HEK293 (cell line): ENCODE measurements around the gene FAM153A.
"Not testable (repeated sequence)": the region's sequence is repeated elsewhere in the genome, so short reads cannot be mapped to it uniquely, and the experiment has no call there.

Experiments used
- CTCF ChIP-seq: fragments of 450-650 bp; formaldehyde crosslinking; IDR thresholded peaks from 2 replicates; pipeline ENCODE4 v1.5.1; 2016; ENCODE audit warnings: missing biosample characterization, missing genetic modification characterization
- GLIS1 ChIP-seq: fragments of 450-650 bp; formaldehyde crosslinking; IDR thresholded peaks from 2 replicates; pipeline ENCODE4 v1.5.1; 2016; ENCODE audit warnings: missing biosample characterization, missing genetic modification characterization
- PRDM1 ChIP-seq: fragments of 450-650 bp; formaldehyde crosslinking; IDR thresholded peaks from 2 replicates; pipeline ENCODE4; 2016; ENCODE audit warnings: missing biosample characterization, missing genetic modification characterization
- ZNF280D ChIP-seq: fragments of 450-650 bp; formaldehyde crosslinking; IDR thresholded peaks from 2 replicates; pipeline ENCODE4 v1.5.1; 2016; ENCODE audit warnings: missing biosample characterization, missing genetic modification characterization
- ZNF324 ChIP-seq: fragments of 450-650 bp; formaldehyde crosslinking; IDR thresholded peaks from 2 replicates; pipeline ENCODE4 v1.5.1; 2016; ENCODE audit warnings: missing biosample characterization, missing genetic modification characterization

- TF ChIP-seq PRDM1 (tag by site-specific recombination); ZNF280D (tag by site-specific recombination); CTCF (tag by site-specific recombination); GLIS1 (tag by site-specific recombination); ZNF324: not testable (repeated sequence)
Observed at GRCh38 chr5:177694518-177694835, 88.2 kb downstream of the FAM153A start.
